ENCODE results near the gene HOXC13. TPM values are rescaled to one million over a fixed set of nuclear protein-coding genes. Genes with fewer than 3 reads are reported as not detected.

HOXC13 gene
- total RNA-seq, 2 donors from 2014 or later: 0.23 to 1.1 TPM

GRCh38 chr12:53987787-53988230, 49.2 kb downstream of the HOXC13 start:
- no peak for DNase-seq (ENCODE audit: low spot score)

GRCh38 chr12:53988541-53989226, 50.1 kb downstream of the HOXC13 start:
- intact Hi-C loops (cut with DNase I): loop anchor here in 1 of 2 donors (10.0 kb wide), 1 partner anchor 386 kb away; no protein-coding TSS in a partner anchor
- DNase-seq (ENCODE audit: low spot score): no peak

More at GRCh38 chr12:53987787-53988230, 49.2 kb downstream of the HOXC13 start:
- intact Hi-C loops (cut with DNase I): loop anchor here in 1 of 2 donors (10.0 kb wide), 1 partner anchor 387 kb away; no protein-coding TSS in a partner anchor

GRCh38 chr12:53989227-53990113, 50.8 kb downstream of the HOXC13 start:
- intact Hi-C loops (cut with DNase I): loop anchor here in 1 of 2 donors (5.0 to 10.0 kb wide), 2 partner anchors 38 to 385 kb away; partner anchors contain the start of gene HOXC6
- DNase-seq (ENCODE audit: low spot score): no peak

GRCh38 chr12:53990311-53991076, 51.9 kb downstream of the HOXC13 start:
- DNase-seq (ENCODE audit: low spot score): no peak
- intact Hi-C loops (cut with DNase I): loop anchor here in 1 of 2 donors (5.0 kb wide), 1 partner anchor 37 kb away; the partner anchor contains the start of gene HOXC6

GRCh38 chr12:53991077-53991460, 52.4 kb downstream of the HOXC13 start:
- peak; percentile 91 for DNase-seq (ENCODE audit: low spot score)
- intact Hi-C loops (cut with DNase I): loop anchor here in 1 of 2 donors (5.0 kb wide), 1 partner anchor 36 kb away; the partner anchor contains the start of gene HOXC6

GRCh38 chr12:53992377-53992889, 53.8 kb downstream of the HOXC13 start:
- no peak for DNase-seq (ENCODE audit: low spot score)
- intact Hi-C loops (cut with DNase I): loop anchor here in 1 of 2 donors (5.0 kb wide), 1 partner anchor 35 kb away; the partner anchor contains the start of gene HOXC6

- intact Hi-C loops (cut with DNase I): loop anchor here in 1 of 2 donors (5.0 kb wide), 1 partner anchor 34 kb away; the partner anchor contains the start of gene HOXC6
- no peak for DNase-seq (ENCODE audit: low spot score)
These were observed 54.8 kb downstream of the HOXC13 start for GRCh38 chr12:53993162-53994008.

GRCh38 chr12:53994009-53994263, 55.3 kb downstream of the HOXC13 start:
- intact Hi-C loops (cut with DNase I): loop anchor here in 1 of 2 donors (5.0 kb wide), 1 partner anchor 33 kb away; the partner anchor contains the start of gene HOXC6

GRCh38 chr12:53994264-53995001, 55.8 kb downstream of the HOXC13 start:
- intact Hi-C loops (cut with DNase I): loop anchor here in 1 of 2 donors (5.0 kb wide), 1 partner anchor 33 kb away; the partner anchor contains the start of gene HOXC6
- DNase-seq (ENCODE audit: low spot score): no peak

More at GRCh38 chr12:53994009-53994263, 55.3 kb downstream of the HOXC13 start:
- no peak for DNase-seq (ENCODE audit: low spot score)

GRCh38 chr12:53995002-53995377, 56.4 kb downstream of the HOXC13 start:
- intact Hi-C loops (cut with DNase I): no loop called here
- no peak for DNase-seq (ENCODE audit: low spot score)

GRCh38 chr12:53995378-53996239, 57.0 kb downstream of the HOXC13 start:
- intact Hi-C loops (cut with DNase I): no loop called here

More at GRCh38 chr12:53995378-53996239, 57.0 kb downstream of the HOXC13 start:
- peak; percentile 93 for DNase-seq (ENCODE audit: low spot score)

Small RNA genes within 50 kb of the gene (microRNA-seq; reads per million reads assigned to microRNA genes)
- gene MIR196A2 (ENCODE audit: borderline microRNAs expressed in 2 of 2): 2,414 to 3,977 reads per million in 2 donors

Other genes with a start within 250 kb of the HOXC13 start
- 100 to 1,000 TPM; 124 to 131 TPM for gene CALCOCO1, start 211.4 kb upstream of the HOXC13 start, total RNA-seq
- gene CISTR, start 186.9 kb upstream of the HOXC13 start, total RNA-seq: not detected
- gene HOXC12, start 16.1 kb downstream of the HOXC13 start, total RNA-seq: 1 to 10 TPM in 1 of 2 donors, not detected in 1; 1.1 TPM
- gene HOXC11, start 34.3 kb downstream of the HOXC13 start, total RNA-seq: 1 to 10 TPM; 1.3 to 4.2 TPM
- gene HOTAIR, start 36.1 kb downstream of the HOXC13 start, total RNA-seq: 1 to 10 TPM; 2.0 to 4.8 TPM
- 10 to 100 TPM; 27.9 to 35.5 TPM for gene HOXC10, start 46.3 kb downstream of the HOXC13 start, total RNA-seq
- gene HOXC9, start 61.3 kb downstream of the HOXC13 start, total RNA-seq: 10 to 100 TPM in 1 of 2 donors, 1 to 10 TPM in 1; 7.0 to 12.0 TPM
- gene HOXC8, start 70.2 kb downstream of the HOXC13 start, total RNA-seq: 10 to 100 TPM; 13.5 to 22.4 TPM
- 10 to 100 TPM; 23.5 to 31.1 TPM for gene HOXC6, start 89.6 kb downstream of the HOXC13 start, total RNA-seq
- gene HOXC5, start 94.2 kb downstream of the HOXC13 start, total RNA-seq: 1 to 10 TPM; 2.9 to 5.6 TPM
- 10 to 100 TPM; 17.1 to 19.4 TPM for gene HOXC4, start 115.0 kb downstream of the HOXC13 start, total RNA-seq

All from posterior vena cava (tissue), 2 donors.